Naive thymus-derived CD4-positive, alpha-beta T cell (primary cell): ENCODE measurements around the gene ADGRL3. TPM values are rescaled to one million over a fixed set of nuclear protein-coding genes. Genes with fewer than 3 reads are reported as not detected.

Experiments used
- ATAC-seq: fragments of 150-1000 bp; cut with Tn5 transposase; 2 replicates; pipeline ENCODE4 v1.10.0; 2021; ENCODE audit warnings: mild to moderate bottlenecking, moderate library complexity
- CTCF ChIA-PET: fragments of 350-600 bp; sonication (Branson Sonifier 250); formaldehyde crosslinking; loops from one replicate; lab custom pipeline; 2021; ENCODE audit warnings: antibody characterized with exemption; lab: Charles Lee
- POLR2A ChIA-PET: fragments of 350-600 bp; sonication (Branson Sonifier 250); formaldehyde crosslinking; loops from one replicate; lab custom pipeline; 2021; ENCODE audit warnings: antibody characterized with exemption, inconsistent platforms; lab: Charles Lee
- DNase-seq, 9 donors: peaks; one replicate each; pipeline versions ENCODE4 v3.0.0 to v3.0.0-alpha.2; 2020 to 2022; ENCODE audit warnings: mixed read lengths in 1 of 9
- H3K27ac ChIP-seq: one replicate; pipeline ENCODE4 v1.7.0; 2013; ENCODE audit warnings: mild to moderate bottlenecking, low read depth, low read length, moderate library complexity
- H3K27me3 ChIP-seq, 2 donors: one replicate each; pipeline ENCODE4 v1.7.0; 2013; ENCODE audit warnings: low read length in 2 of 2, mild to moderate bottlenecking in 2 of 2, moderate library complexity in 2 of 2; ENCODE audit not compliant: control insufficient read depth in 2 of 2, insufficient read depth in 2 of 2
- H3K36me3 ChIP-seq, 3 experiments: 1 replicate in 2 of 3; 2 replicates in 1 of 3; pipeline ENCODE4 v1.7.0; 2013; ENCODE audit warnings: low read length in 3 of 3, mild to moderate bottlenecking in 3 of 3, moderate library complexity in 1 of 3; ENCODE audit not compliant: insufficient read depth in 3 of 3, control insufficient read depth in 2 of 3
- H3K4me1 ChIP-seq, 2 donors: one replicate each; pipeline ENCODE4 v1.7.0; 2013; ENCODE audit warnings: low read length in 2 of 2, mild to moderate bottlenecking in 2 of 2, moderate library complexity in 1 of 2; ENCODE audit not compliant: control insufficient read depth in 2 of 2, insufficient read depth in 2 of 2
- H3K4me3 ChIP-seq: 2 replicates; pipeline ENCODE4 v1.7.0; 2013; ENCODE audit warnings: mild to moderate bottlenecking, low read length
- H3K9me3 ChIP-seq, 3 experiments: 1 replicate in 2 of 3; 2 replicates in 1 of 3; pipeline ENCODE4 v1.7.0; 2013; ENCODE audit warnings: low read length in 3 of 3; ENCODE audit not compliant: control insufficient read depth in 2 of 3
- H3K27ac Mint-ChIP-seq, 9 donors: one replicate each; pipeline ENCODE4 v1.8.0; 2020 to 2022; ENCODE audit warnings: mixed read lengths in 9 of 9, mild to moderate bottlenecking in 8 of 9, moderate library complexity in 5 of 9, inconsistent platforms in 2 of 9
- H3K27me3 Mint-ChIP-seq, 5 donors: one replicate each; pipeline ENCODE4 v1.8.0; 2021 to 2022; ENCODE audit warnings: mixed read lengths in 5 of 5, mild to moderate bottlenecking in 1 of 5
- H3K36me3 Mint-ChIP-seq, 5 donors: one replicate each; pipeline ENCODE4 v1.8.0; 2020 to 2022; ENCODE audit warnings: mixed read lengths in 5 of 5, mild to moderate bottlenecking in 3 of 5, inconsistent platforms in 1 of 5
- H3K4me1 Mint-ChIP-seq, 7 donors: one replicate each; pipeline ENCODE4 v1.8.0; 2020 to 2022; ENCODE audit warnings: mixed read lengths in 7 of 7, mild to moderate bottlenecking in 3 of 7, inconsistent platforms in 1 of 7
- H3K4me3 Mint-ChIP-seq, 10 donors: one replicate each; pipeline ENCODE4 v1.8.0; 2020 to 2022; ENCODE audit warnings: mild to moderate bottlenecking in 10 of 10, mixed read lengths in 10 of 10, moderate library complexity in 6 of 10, inconsistent platforms in 2 of 10
- H3K9me3 Mint-ChIP-seq, 11 donors: one replicate each; pipeline ENCODE4 v1.8.0; 2020 to 2022; ENCODE audit warnings: mixed read lengths in 11 of 11, mild to moderate bottlenecking in 4 of 11, inconsistent platforms in 1 of 11, moderate library complexity in 1 of 11
- intact Hi-C, 2 donors: fragments of 100-400 bp; cut with micrococcal nuclease; formaldehyde crosslinking; loops; one replicate each; pipeline ENCODE4 v1.15.1; 2023
- polyA plus RNA-seq, 2 donors: library from polyadenylated mRNA; unstranded; fragments of 300-500 nt; fragmentation: Illumina TruSeq; gene quantifications; one replicate each; pipeline ENCODE4 v1.2.3, GENCODE V29; 2021
- total RNA-seq, 6 experiments: library from RNA in 5 of 6; stranded (reverse) in 5 of 6; gene quantifications; 1 replicate in 5 of 6; 2 replicates in 1 of 6; pipeline ENCODE4 v1.2.3 and lab custom pipeline; 2021 to 2026

The ADGRL3 gene
- total RNA-seq (not detected), polyA plus RNA-seq (not detected), total RNA-seq (lab: John Stamatoyannopoulos, UW) (not detected)

DNA sequence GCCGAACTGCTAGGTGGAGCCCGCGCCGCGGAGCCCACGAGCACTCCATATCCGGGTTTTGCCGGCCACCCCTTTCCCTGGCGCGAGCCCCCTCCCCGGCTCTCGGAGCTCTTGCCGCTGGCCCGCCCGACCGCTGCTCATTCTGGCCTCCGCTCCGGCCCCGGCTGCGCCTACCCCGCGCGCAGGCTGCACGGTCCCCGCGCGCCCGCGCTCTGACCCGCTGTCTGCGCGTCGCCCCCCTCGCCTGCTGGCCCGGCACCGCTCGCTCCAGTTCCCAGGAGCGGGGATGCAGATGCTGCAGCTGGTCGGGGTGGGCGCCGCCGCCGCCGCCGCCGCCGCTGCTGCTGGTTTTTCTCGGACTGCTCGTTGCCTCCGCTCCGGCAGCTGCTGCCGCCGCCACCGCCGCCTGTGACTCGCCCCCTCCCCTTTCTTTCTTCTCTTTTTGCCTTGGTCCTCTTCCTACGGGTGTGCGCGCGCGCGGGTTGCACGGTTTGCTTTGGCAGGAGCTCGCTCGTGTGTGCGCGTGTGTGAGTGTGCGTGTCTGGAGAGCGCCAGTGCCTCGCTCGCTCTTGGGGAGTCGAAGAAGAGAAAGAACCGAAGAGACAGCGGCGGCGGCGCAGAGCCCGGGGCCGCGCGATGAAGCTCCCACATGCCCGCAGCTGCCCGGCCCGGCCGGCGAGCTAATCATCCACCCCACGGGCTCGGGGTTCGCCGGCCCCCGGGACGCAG is at the start of gene ADGRL3:
TSS of gene ADGRL3 (plus strand) at position 140 of the 729 bp plus-strand sequence.
- no peak for ATAC-seq
- ChIA-PET CTCF (no interaction called here), POLR2A (no interaction called here)
- no peak within 1 kb of the TSS for H3K27ac Mint-ChIP-seq
- H3K27ac ChIP-seq: no peak within 1 kb of the TSS
- peaks cover 0 to 13% (median 1%) of the 10 kb centered on the region in 5 donors for H3K36me3 Mint-ChIP-seq
- H3K4me3 Mint-ChIP-seq: peak within 1 kb of the TSS in 2 of 10 donors; percentile 23 to 50
- no peak within 1 kb of the TSS for H3K4me3 ChIP-seq
- peaks cover 0 to 3% (median 2%) of the 10 kb centered on the region in 7 donors for H3K4me1 Mint-ChIP-seq
- intact Hi-C loops: no loop called here
- no peaks in the 10 kb centered on the region for H3K27me3 ChIP-seq
- H3K36me3 ChIP-seq: no peaks in the 10 kb centered on the region
- H3K27me3 Mint-ChIP-seq: peaks cover 47 to 52% (median 49%) of the 10 kb centered on the region in 5 donors
- H3K9me3 Mint-ChIP-seq: peaks cover 0 to 18% (median 8%) of the 10 kb centered on the region in 11 donors
- no peak for DNase-seq
- H3K4me1 ChIP-seq: no peaks in the 10 kb centered on the region
- no peaks in the 10 kb centered on the region for H3K9me3 ChIP-seq

DNA sequence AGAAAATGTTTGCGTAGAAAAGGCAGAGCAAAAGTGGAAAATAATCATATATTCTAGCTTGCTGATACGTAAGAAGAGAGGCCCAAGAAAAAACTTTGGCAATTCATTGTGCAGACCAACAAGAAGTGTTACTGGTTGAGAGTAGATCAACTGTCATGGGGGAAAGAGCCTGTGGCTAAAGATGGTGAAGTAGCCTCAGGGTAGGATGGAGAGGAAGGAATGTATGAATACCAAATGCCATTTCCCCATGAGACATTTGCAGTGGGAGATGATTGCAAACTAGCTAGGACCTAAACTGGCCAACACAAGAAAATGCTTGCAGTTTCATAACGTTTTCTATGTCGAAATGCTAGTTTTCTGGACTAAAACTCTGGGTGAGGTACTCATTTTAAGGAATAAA is 47.7 kb upstream of the ADGRL3 start:
- no peaks in the 10 kb centered on the region for H3K27me3 ChIP-seq
- H3K4me3 ChIP-seq: no peak overlapping the region
- Mint-ChIP-seq H3K27me3 (no peaks in the 10 kb centered on the region), H3K4me1 (no peaks in the 10 kb centered on the region), H3K9me3 (peaks cover 0 to 8% (median 2%) of the 10 kb centered on the region in 11 donors), H3K27ac (no peak overlapping the region), H3K4me3 (no peak overlapping the region), H3K36me3 (no peaks in the 10 kb centered on the region)
- ATAC-seq: no peak
- ChIA-PET CTCF (no interaction called here), POLR2A (no interaction called here)
- no peaks in the 10 kb centered on the region for H3K9me3 ChIP-seq
- intact Hi-C loops: no loop called here
- no peaks in the 10 kb centered on the region for H3K4me1 ChIP-seq
- H3K36me3 ChIP-seq: no peaks in the 10 kb centered on the region
- DNase-seq: no peak
- no peak overlapping the region for H3K27ac ChIP-seq

DNA sequence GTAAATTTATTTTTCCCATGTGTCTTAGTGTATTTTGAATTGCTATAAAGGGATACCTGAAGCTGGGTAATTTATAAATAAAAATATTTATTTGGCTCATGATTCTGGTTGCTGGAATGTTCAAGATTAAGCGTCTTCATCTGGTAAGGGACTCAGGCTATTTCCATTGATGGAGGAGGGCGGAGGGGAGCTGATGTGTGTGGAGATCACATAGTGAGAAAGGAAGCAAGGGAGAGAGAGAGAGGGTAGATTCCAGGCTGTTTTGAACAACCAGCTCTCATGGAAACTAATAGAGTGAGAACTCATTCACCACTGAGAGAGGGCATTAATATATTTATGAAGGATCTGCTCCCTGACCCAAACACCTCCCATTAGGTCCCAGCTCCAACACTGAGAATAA is 39.6 kb upstream of the ADGRL3 start:
- Histone ChIP-seq H3K4me1 (no peaks in the 10 kb centered on the region), H3K4me3 (no peak overlapping the region), H3K27ac (no peak overlapping the region), H3K36me3 (no peaks in the 10 kb centered on the region), H3K9me3 (no peaks in the 10 kb centered on the region), H3K27me3 (no peaks in the 10 kb centered on the region)
- Mint-ChIP-seq H3K27ac (no peak overlapping the region), H3K4me3 (no peak overlapping the region), H3K9me3 (peaks cover 0 to 8% (median 4%) of the 10 kb centered on the region in 11 donors), H3K4me1 (no peaks in the 10 kb centered on the region), H3K27me3 (no peaks in the 10 kb centered on the region), H3K36me3 (no peaks in the 10 kb centered on the region)
- ChIA-PET CTCF (no interaction called here), POLR2A (no interaction called here)
- ATAC-seq: no peak
- DNase-seq: no peak
- intact Hi-C loops: no loop called here

DNA sequence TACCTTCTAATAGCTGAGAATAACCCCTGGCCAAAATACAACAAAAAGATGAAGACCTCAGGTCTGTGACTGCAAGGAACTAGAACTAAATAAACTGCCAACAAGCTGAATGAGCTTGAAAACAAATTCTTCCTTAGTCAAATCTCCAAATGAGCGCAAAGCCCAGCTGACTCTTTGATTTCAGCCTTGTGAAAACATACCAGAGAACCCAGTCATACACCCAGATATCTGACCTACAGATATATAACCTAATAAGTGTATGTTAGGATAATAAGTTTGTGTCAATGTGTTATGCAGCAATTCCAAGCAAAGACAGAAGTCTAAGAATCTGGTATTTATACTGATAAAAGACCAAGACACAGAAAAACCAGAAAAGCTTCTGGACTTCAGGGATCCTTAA is 38.0 kb upstream of the ADGRL3 start:
- no peaks in the 10 kb centered on the region for H3K4me1 Mint-ChIP-seq
- Histone ChIP-seq H3K27me3 (no peaks in the 10 kb centered on the region), H3K4me3 (no peak overlapping the region), H3K36me3 (no peaks in the 10 kb centered on the region), H3K27ac (no peak overlapping the region), H3K9me3 (no peaks in the 10 kb centered on the region), H3K4me1 (no peaks in the 10 kb centered on the region)
- H3K4me3 Mint-ChIP-seq: no peak overlapping the region
- ChIA-PET CTCF (no interaction called here), POLR2A (no interaction called here)
- ATAC-seq (no peak), DNase-seq (no peak)
- H3K9me3 Mint-ChIP-seq: peaks cover 0 to 8% (median under 1%) of the 10 kb centered on the region in 11 donors
- peaks cover 0 to 3% (median 0%) of the 10 kb centered on the region in 5 donors for H3K36me3 Mint-ChIP-seq
- no peaks in the 10 kb centered on the region for H3K27me3 Mint-ChIP-seq
- intact Hi-C loops: no loop called here
- no peak overlapping the region for H3K27ac Mint-ChIP-seq

DNA sequence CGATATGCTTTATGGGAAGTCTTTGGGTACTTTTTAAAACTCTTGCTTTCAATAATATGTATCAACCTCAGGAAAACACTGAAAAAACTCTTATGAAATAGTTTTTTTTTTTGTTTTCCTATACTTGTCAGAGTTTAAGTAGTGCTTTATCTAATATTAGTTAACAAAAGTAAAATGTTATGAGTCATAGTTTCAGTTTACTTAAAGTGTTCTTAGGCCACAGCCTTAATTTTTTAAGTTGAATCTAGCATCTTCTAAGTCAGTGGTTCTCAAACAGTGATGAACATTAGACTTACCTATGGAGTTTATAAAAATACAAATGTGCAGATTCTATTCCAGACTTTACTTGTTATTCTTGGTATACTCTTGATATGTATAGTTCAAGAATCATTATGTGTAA is 26.3 kb upstream of the ADGRL3 start:
- CTCF ChIA-PET: no interaction called here
- intact Hi-C loops: no loop called here
- POLR2A ChIA-PET: no interaction called here

DNA sequence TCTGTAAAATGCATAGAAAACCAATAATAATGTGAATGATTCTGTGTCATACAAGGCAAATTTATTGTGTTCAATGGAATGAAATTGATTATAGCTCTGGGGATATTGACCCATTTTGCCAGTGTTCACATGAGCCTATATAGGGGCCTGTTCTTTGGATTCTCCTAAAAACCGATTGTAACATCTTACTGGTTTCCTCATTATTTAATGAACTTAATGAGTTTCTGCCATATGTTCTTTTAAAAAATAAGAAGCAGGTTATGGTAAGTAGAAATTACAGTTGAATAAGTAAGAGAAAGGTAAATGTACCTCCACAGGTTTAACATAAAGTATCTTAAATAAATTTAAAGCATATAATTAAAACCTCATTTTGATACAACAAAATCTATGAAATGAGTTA is 24.6 kb upstream of the ADGRL3 start:
- Histone ChIP-seq H3K9me3 (no peaks in the 10 kb centered on the region), H3K4me3 (no peak overlapping the region), H3K27ac (no peak overlapping the region), H3K4me1 (no peaks in the 10 kb centered on the region), H3K36me3 (no peaks in the 10 kb centered on the region), H3K27me3 (no peaks in the 10 kb centered on the region)
- no peak for ATAC-seq
- H3K27me3 Mint-ChIP-seq: no peaks in the 10 kb centered on the region
- H3K9me3 Mint-ChIP-seq: peaks cover 0 to 14% (median 0%) of the 10 kb centered on the region in 11 donors
- no peak for DNase-seq
- ChIA-PET POLR2A (no interaction called here), CTCF (no interaction called here)
- H3K4me3 Mint-ChIP-seq: no peak overlapping the region
- H3K27ac Mint-ChIP-seq: no peak overlapping the region
- H3K4me1 Mint-ChIP-seq: no peaks in the 10 kb centered on the region
- intact Hi-C loops: no loop called here
- no peaks in the 10 kb centered on the region for H3K36me3 Mint-ChIP-seq

More for the DNA sequence above, 26.3 kb upstream of the ADGRL3 start:
- no peaks in the 10 kb centered on the region for H3K27me3 ChIP-seq
- H3K4me3 Mint-ChIP-seq: no peak overlapping the region
- no peak overlapping the region for H3K4me3 ChIP-seq
- H3K9me3 Mint-ChIP-seq: peaks cover 0 to 15% (median 2%) of the 10 kb centered on the region in 11 donors
- no peaks in the 10 kb centered on the region for H3K36me3 Mint-ChIP-seq
- H3K27ac Mint-ChIP-seq: no peak overlapping the region
- no peaks in the 10 kb centered on the region for H3K9me3 ChIP-seq
- H3K4me1 Mint-ChIP-seq: no peaks in the 10 kb centered on the region
- no peak overlapping the region for H3K27ac ChIP-seq
- DNase-seq: no peak
- H3K27me3 Mint-ChIP-seq: no peaks in the 10 kb centered on the region
- H3K4me1 ChIP-seq: no peaks in the 10 kb centered on the region
- no peaks in the 10 kb centered on the region for H3K36me3 ChIP-seq
- no peak for ATAC-seq

DNA sequence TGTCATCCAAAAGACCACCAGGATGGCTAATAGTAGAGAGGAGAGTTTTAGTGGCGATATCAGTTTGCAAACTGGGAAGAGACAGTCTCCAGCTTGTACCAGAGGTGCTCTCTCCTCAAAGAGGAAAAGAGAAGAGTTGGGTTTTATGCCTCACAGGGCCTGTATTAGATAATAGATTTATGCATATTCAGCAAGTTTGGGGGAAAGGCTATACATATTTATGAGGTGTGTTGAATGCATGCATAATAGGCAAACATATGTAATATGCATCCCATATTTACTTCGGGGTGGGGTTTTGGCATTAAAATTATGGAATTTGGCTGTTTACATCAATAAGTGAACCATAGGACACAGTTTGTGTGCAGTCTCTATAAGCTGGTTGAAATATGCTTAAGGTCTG is 22.8 kb upstream of the ADGRL3 start:
- DNase-seq (no peak), ATAC-seq (no peak)
- H3K27ac ChIP-seq: no peak overlapping the region
- Mint-ChIP-seq H3K4me1 (no peaks in the 10 kb centered on the region), H3K9me3 (peaks cover 0 to 12% (median 0%) of the 10 kb centered on the region in 11 donors), H3K27ac (no peak overlapping the region), H3K4me3 (no peak overlapping the region), H3K27me3 (no peaks in the 10 kb centered on the region), H3K36me3 (no peaks in the 10 kb centered on the region)
- POLR2A ChIA-PET: no interaction called here
- no peaks in the 10 kb centered on the region for H3K4me1 ChIP-seq
- H3K27me3 ChIP-seq: no peaks in the 10 kb centered on the region
- H3K9me3 ChIP-seq: no peaks in the 10 kb centered on the region
- CTCF ChIA-PET: no interaction called here
- intact Hi-C loops: no loop called here
- no peak overlapping the region for H3K4me3 ChIP-seq
- H3K36me3 ChIP-seq: no peaks in the 10 kb centered on the region
